SK-N-SH (cell line): ENCODE results near the gene MORC2. TPM values are rescaled to one million over a fixed set of nuclear protein-coding genes. Genes with fewer than 3 reads are reported as not detected.

Experiments used
- CTCF ChIA-PET: fragments of 300-600, 350-600 bp; formaldehyde crosslinking; extraction: SDS; loops from one replicate; lab custom pipeline; 2021; lab: Yijun Ruan, JAX
- POLR2A ChIA-PET: fragments of 350-600 bp; sonication (Branson Sonifier 250); formaldehyde crosslinking; extraction: SDS; loops from one replicate; lab custom pipeline; 2020; ENCODE audit warnings: antibody characterized with exemption, inconsistent platforms; lab: Yijun Ruan, JAX
- DNase-seq: peaks from one replicate; pipeline ENCODE4 v3.0.0; 2012
- H2AFZ ChIP-seq: fragments of 200-600 bp; sonication (generic); 2 replicates; pipeline ENCODE4 v1.8.1; 2016; ENCODE audit warnings: antibody characterized with exemption, mild to moderate bottlenecking, low read depth
- H3F3A ChIP-seq: fragments of 200-600 bp; sonication (generic); replicated peaks from 2 replicates; pipeline ENCODE3; 2016; ENCODE audit warnings: antibody characterized with exemption, mild to moderate bottlenecking; ENCODE audit not compliant: insufficient read depth
- H3K27ac ChIP-seq, 2 experiments: fragments of 200-500 bp in 1 of 2; fragments of 200-600 bp in 1 of 2; sonication (Bioruptor generic) in 1 of 2; sonication (generic), shearing (Covaris generic) in 1 of 2; 2 replicates each; pipeline versions ENCODE4 v1.5.1 to v1.6.1; 2014 to 2016; ENCODE audit warnings: low read depth in 2 of 2, inconsistent platforms in 1 of 2, low read length in 1 of 2, mild to moderate bottlenecking in 1 of 2, mixed read lengths in 1 of 2
- H3K27me3 ChIP-seq: fragments of 200-600 bp; sonication (generic), shearing (Covaris generic); 2 replicates; pipeline ENCODE4 v1.6.1; 2016; ENCODE audit warnings: mixed run types; ENCODE audit not compliant: insufficient read depth
- H3K36me3 ChIP-seq, 2 experiments: fragments of 200-500 bp in 1 of 2; fragments of 200-600 bp in 1 of 2; sonication (Bioruptor generic) in 1 of 2; sonication (generic) in 1 of 2; replicated peaks in 1 of 2; 2 replicates each; pipeline versions ENCODE3 to v1.5.1; 2014 to 2016; ENCODE audit warnings: low read length in 1 of 2, mild to moderate bottlenecking in 1 of 2; ENCODE audit not compliant: insufficient read depth in 2 of 2, control insufficient read depth in 1 of 2
- H3K4me1 ChIP-seq, 2 experiments: fragments of 200-500 bp in 1 of 2; fragments of 200-600 bp in 1 of 2; sonication (Bioruptor generic) in 1 of 2; sonication (generic), shearing (Covaris generic) in 1 of 2; 2 replicates each; pipeline versions ENCODE4 v1.5.1 to v1.6.1; 2014 to 2016; ENCODE audit warnings: low read depth in 1 of 2, low read length in 1 of 2, mixed run types in 1 of 2; ENCODE audit not compliant: insufficient read depth in 2 of 2, control insufficient read depth in 1 of 2
- H3K4me2 ChIP-seq: fragments of 200-600 bp; sonication (generic), shearing (Covaris generic); 2 replicates; pipeline ENCODE4 v1.6.1; 2017; ENCODE audit warnings: mixed run types
- H3K4me3 ChIP-seq, 2 experiments: fragments of 200-500 bp in 1 of 2; fragments of 200-600 bp in 1 of 2; sonication (Bioruptor generic) in 1 of 2; sonication (generic), shearing (Covaris generic) in 1 of 2; 2 replicates each; pipeline versions ENCODE4 v1.5.1 to v1.8.1; 2014 to 2016; ENCODE audit warnings: low read depth in 2 of 2, inconsistent platforms in 1 of 2, low read length in 1 of 2, mild to moderate bottlenecking in 1 of 2, mixed read lengths in 1 of 2, moderate library complexity in 1 of 2
- H3K79me2 ChIP-seq: fragments of 200-600 bp; sonication (generic); 2 replicates; pipeline ENCODE4 v1.8.1; 2017; ENCODE audit warnings: mild to moderate bottlenecking; ENCODE audit not compliant: insufficient read depth
- H3K9ac ChIP-seq: fragments of 200-600 bp; sonication (generic); 2 replicates; pipeline ENCODE4 v1.6.1; 2017; ENCODE audit warnings: mixed run types
- H3K9me2 ChIP-seq: fragments of 200-600 bp; sonication (generic); 2 replicates; pipeline ENCODE4 v1.6.1; 2017; ENCODE audit warnings: mixed run types
- H3K9me3 ChIP-seq: fragments of 200-600 bp; sonication (generic); 2 replicates; pipeline ENCODE4 v1.6.1; 2017; ENCODE audit warnings: mixed run types, mild to moderate bottlenecking, moderate library complexity
- H4K20me1 ChIP-seq: fragments of 200-600 bp; sonication (generic); 2 replicates; pipeline ENCODE4 v1.6.1; 2017; ENCODE audit warnings: mild to moderate bottlenecking, mixed run types; ENCODE audit not compliant: insufficient read depth
- EP300 ChIP-seq, 2 experiments: IDR thresholded peaks; 2 replicates each; pipeline versions ENCODE4 v1.4.0 to v1.6.1; 2012; ENCODE audit warnings: borderline replicate concordance in 1 of 2, low read depth in 1 of 2, low read length in 1 of 2
- FOXJ3 ChIP-seq: sonication (generic); formaldehyde crosslinking; IDR thresholded peaks from 2 replicates; pipeline ENCODE4 v1.5.1; 2020; ENCODE audit warnings: mild to moderate bottlenecking, missing genetic modification reagents
- RCOR1 ChIP-seq: fragments of 150-350 bp; IDR thresholded peaks from 2 replicates; pipeline ENCODE4 v1.6.1; 2017; ENCODE audit warnings: antibody characterized with exemption, low read length
- RFX5 ChIP-seq: IDR thresholded peaks from 2 replicates; pipeline ENCODE4 v1.6.1; 2012; ENCODE audit warnings: mild to moderate bottlenecking, improper control_type of control experiment, low read length
- SIN3A ChIP-seq: IDR thresholded peaks from 2 replicates; pipeline ENCODE4 v1.6.1; 2012; ENCODE audit warnings: low read depth, mild to moderate bottlenecking, low read length, moderate library complexity, borderline replicate concordance
- TAF1 ChIP-seq: IDR thresholded peaks from 2 replicates; pipeline ENCODE4 v1.6.1; 2012; ENCODE audit warnings: low read depth, mild to moderate bottlenecking, low read length, moderate library complexity, borderline replicate concordance
- TCF12 ChIP-seq: IDR thresholded peaks from 2 replicates; pipeline ENCODE4 v1.4.0; 2012
- TEAD4 ChIP-seq: IDR thresholded peaks from 2 replicates; pipeline ENCODE4 v1.4.0; 2012; ENCODE audit warnings: mild to moderate bottlenecking, borderline replicate concordance; ENCODE audit not compliant: insufficient read depth
- USF2 ChIP-seq: fragments of 150-350 bp; IDR thresholded peaks from 2 replicates; pipeline ENCODE4 v1.6.1; 2017; ENCODE audit warnings: antibody characterized with exemption, low read length, low read depth, borderline replicate concordance
- YY1 ChIP-seq: IDR thresholded peaks from 2 replicates; pipeline ENCODE4 v1.4.0; 2012; ENCODE audit warnings: low read depth, mild to moderate bottlenecking
- WGBS: methylation state at CpG from one replicate; pipeline ENCODE4 v1.1.6; 2017; ENCODE audit warnings: low lambda C conversion rate; 5-methylcytosine and 5-hydroxymethylcytosine counted together
- polyA plus RNA-seq, 3 experiments: library from polyadenylated mRNA; depleted of rRNA; stranded (reverse); fragments of >200 nt; gene quantifications; 2 replicates each; pipeline ENCODE4 v1.2.3, GENCODE V29; 2012
- TF ChIP-seq, protein P1 (sequence below): fragments of 200-600 bp; sonication (generic); IDR thresholded peaks from 2 replicates; pipeline ENCODE4 v1.6.1; 2017; ENCODE audit warnings: antibody characterized with exemption, mild to moderate bottlenecking, moderate library complexity
- TF ChIP-seq, protein P2 (sequence below): IDR thresholded peaks from 2 replicates; pipeline ENCODE4 v1.6.1; 2012; ENCODE audit warnings: mild to moderate bottlenecking, low read depth, low read length, moderate library complexity
- TF ChIP-seq, protein P3 (sequence below): IDR thresholded peaks from 2 replicates; pipeline ENCODE4 v1.4.0; 2012; ENCODE audit warnings: low read depth

The MORC2 gene
- polyA plus RNA-seq, 1 of the 3 experiments (the other 2 are of a cell fraction) = 8.3 TPM

- ChIA-PET CTCF (interaction anchor here (1.2 to 6.7 kb wide), 5 partner anchors 12 to 177 kb away, joined by 3 to 46 read pairs (median 6); no protein-coding TSS in a partner anchor), POLR2A (no interaction called here)
- whole genome bisulfite sequencing = 88% methylated on average over 4 of the region's 6 CpGs
These were observed 60.5 kb downstream of the MORC2 start for GRCh38 chr22:30908051-30908461.

More at GRCh38 chr22:30908051-30908461, 60.5 kb downstream of the MORC2 start:
- Histone ChIP-seq H2AFZ (no peak overlapping the region), H3K27me3 (no peaks in the 10 kb centered on the region), H3K4me3 (no peak overlapping the region), H3K4me2 (no peak overlapping the region), H3K36me3 (no peaks in the 10 kb centered on the region), H3K9ac (no peak overlapping the region), H3K9me2 (no peaks in the 10 kb centered on the region), H4K20me1 (no peaks in the 10 kb centered on the region), H3K27ac (no peak overlapping the region), H3F3A (no peaks in the 10 kb centered on the region), H3K79me2 (no peaks in the 10 kb centered on the region), H3K9me3 (no peaks in the 10 kb centered on the region), H3K4me1 (no peaks in the 10 kb centered on the region)
- TF ChIP-seq FOXJ3 (CRISPR knock-in tag) (no peak), RCOR1 (no peak), TCF12 (no peak), USF2 (no peak), EP300 (IDR thresholded peaks at IDR 0.05; ENCODE audit: borderline replicate concordance in 1 of 2, low read depth in 1 of 2, low read length in 1 of 2) (no peak), TAF1 (no peak), YY1 (no peak), RFX5 (no peak), TEAD4 (no peak), SIN3A (no peak)
- TF ChIP-seq, protein P1, sequence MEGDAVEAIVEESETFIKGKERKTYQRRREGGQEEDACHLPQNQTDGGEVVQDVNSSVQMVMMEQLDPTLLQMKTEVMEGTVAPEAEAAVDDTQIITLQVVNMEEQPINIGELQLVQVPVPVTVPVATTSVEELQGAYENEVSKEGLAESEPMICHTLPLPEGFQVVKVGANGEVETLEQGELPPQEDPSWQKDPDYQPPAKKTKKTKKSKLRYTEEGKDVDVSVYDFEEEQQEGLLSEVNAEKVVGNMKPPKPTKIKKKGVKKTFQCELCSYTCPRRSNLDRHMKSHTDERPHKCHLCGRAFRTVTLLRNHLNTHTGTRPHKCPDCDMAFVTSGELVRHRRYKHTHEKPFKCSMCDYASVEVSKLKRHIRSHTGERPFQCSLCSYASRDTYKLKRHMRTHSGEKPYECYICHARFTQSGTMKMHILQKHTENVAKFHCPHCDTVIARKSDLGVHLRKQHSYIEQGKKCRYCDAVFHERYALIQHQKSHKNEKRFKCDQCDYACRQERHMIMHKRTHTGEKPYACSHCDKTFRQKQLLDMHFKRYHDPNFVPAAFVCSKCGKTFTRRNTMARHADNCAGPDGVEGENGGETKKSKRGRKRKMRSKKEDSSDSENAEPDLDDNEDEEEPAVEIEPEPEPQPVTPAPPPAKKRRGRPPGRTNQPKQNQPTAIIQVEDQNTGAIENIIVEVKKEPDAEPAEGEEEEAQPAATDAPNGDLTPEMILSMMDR = no peak
- TF ChIP-seq, protein P2, sequence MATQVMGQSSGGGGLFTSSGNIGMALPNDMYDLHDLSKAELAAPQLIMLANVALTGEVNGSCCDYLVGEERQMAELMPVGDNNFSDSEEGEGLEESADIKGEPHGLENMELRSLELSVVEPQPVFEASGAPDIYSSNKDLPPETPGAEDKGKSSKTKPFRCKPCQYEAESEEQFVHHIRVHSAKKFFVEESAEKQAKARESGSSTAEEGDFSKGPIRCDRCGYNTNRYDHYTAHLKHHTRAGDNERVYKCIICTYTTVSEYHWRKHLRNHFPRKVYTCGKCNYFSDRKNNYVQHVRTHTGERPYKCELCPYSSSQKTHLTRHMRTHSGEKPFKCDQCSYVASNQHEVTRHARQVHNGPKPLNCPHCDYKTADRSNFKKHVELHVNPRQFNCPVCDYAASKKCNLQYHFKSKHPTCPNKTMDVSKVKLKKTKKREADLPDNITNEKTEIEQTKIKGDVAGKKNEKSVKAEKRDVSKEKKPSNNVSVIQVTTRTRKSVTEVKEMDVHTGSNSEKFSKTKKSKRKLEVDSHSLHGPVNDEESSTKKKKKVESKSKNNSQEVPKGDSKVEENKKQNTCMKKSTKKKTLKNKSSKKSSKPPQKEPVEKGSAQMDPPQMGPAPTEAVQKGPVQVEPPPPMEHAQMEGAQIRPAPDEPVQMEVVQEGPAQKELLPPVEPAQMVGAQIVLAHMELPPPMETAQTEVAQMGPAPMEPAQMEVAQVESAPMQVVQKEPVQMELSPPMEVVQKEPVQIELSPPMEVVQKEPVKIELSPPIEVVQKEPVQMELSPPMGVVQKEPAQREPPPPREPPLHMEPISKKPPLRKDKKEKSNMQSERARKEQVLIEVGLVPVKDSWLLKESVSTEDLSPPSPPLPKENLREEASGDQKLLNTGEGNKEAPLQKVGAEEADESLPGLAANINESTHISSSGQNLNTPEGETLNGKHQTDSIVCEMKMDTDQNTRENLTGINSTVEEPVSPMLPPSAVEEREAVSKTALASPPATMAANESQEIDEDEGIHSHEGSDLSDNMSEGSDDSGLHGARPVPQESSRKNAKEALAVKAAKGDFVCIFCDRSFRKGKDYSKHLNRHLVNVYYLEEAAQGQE = no peak
- TF ChIP-seq, protein P3, sequence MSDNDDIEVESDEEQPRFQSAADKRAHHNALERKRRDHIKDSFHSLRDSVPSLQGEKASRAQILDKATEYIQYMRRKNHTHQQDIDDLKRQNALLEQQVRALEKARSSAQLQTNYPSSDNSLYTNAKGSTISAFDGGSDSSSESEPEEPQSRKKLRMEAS = no peak
- no peak for DNase-seq
